IMR-90 (cell line): ENCODE results near the gene LRP5. TPM values are rescaled to one million over a fixed set of nuclear protein-coding genes. Genes with fewer than 3 reads are reported as not detected.

Experiments used
- ATAC-seq: fragments of 200-7000 bp; cut with Tn5 transposase; 2 replicates; pipeline ENCODE4 v1.9.1; 2020; ENCODE audit warnings: low read depth, mild to moderate bottlenecking, moderate library complexity
- BruUV-seq: library from RNA; stranded (reverse); fragments of 400-500 nt; replicated peaks from 2 replicates; lab custom pipeline; 2021; lab: Mats Ljungman, UMichigan
- CTCF ChIA-PET: fragments of 300-600 bp; formaldehyde crosslinking; extraction: SDS; loops from one replicate; lab custom pipeline; 2021; ENCODE audit warnings: antibody characterized with exemption; lab: Yijun Ruan, JAX
- POLR2A ChIA-PET: fragments of 300-600 bp; sonication (Branson Sonifier 250); formaldehyde crosslinking; loops from one replicate; lab custom pipeline; 2022; ENCODE audit warnings: antibody characterized with exemption; ENCODE audit not compliant: unreplicated experiment; lab: Charles Lee
- DNase-seq: peaks from one replicate; pipeline ENCODE4 v3.0.0; 2013
- H2AFZ ChIP-seq: replicated peaks from 2 replicates; pipeline ENCODE3; 2013; ENCODE audit warnings: low read length, mild to moderate bottlenecking; ENCODE audit not compliant: poor library complexity
- H2AK5ac ChIP-seq: 2 replicates; pipeline ENCODE4 v1.6.1; 2013; ENCODE audit warnings: low read depth, low read length, inconsistent platforms
- H2AK9ac ChIP-seq: replicated peaks from 2 replicates; pipeline ENCODE3; 2013; ENCODE audit warnings: mild to moderate bottlenecking, low read depth, low read length, moderate library complexity; ENCODE audit not compliant: poor library complexity
- H2BK120ac ChIP-seq: 2 replicates; pipeline ENCODE4 v1.6.1; 2013; ENCODE audit warnings: low read depth, low read length, inconsistent platforms
- H2BK15ac ChIP-seq: 3 replicates; pipeline ENCODE4 v1.6.1; 2013; ENCODE audit warnings: low read depth, low read length, inconsistent platforms
- H2BK20ac ChIP-seq: 2 replicates; pipeline ENCODE4 v1.6.1; 2013; ENCODE audit warnings: low read depth, mild to moderate bottlenecking, inconsistent platforms, low read length, moderate library complexity
- H2BK5ac ChIP-seq: 2 replicates; pipeline ENCODE4 v1.6.1; 2013; ENCODE audit warnings: mild to moderate bottlenecking, low read depth, low read length, inconsistent platforms; ENCODE audit not compliant: poor library complexity, severe bottlenecking
- H3K14ac ChIP-seq: replicated peaks from 2 replicates; pipeline ENCODE4 v1.6.1; 2013; ENCODE audit warnings: low read depth, low read length, inconsistent platforms
- H3K18ac ChIP-seq: 2 replicates; pipeline ENCODE4 v1.6.1; 2013; ENCODE audit warnings: low read depth, low read length, control low read depth
- H3K23ac ChIP-seq: 2 replicates; pipeline ENCODE4 v1.6.1; 2013; ENCODE audit warnings: low read depth, low read length, inconsistent platforms
- H3K27ac ChIP-seq: 2 replicates; pipeline ENCODE4 v1.5.1; 2013; ENCODE audit warnings: mild to moderate bottlenecking, control low read depth, low read length; ENCODE audit not compliant: insufficient read depth
- H3K27me3 ChIP-seq: 2 replicates; pipeline ENCODE4 v1.6.1; 2013; ENCODE audit warnings: low read length; ENCODE audit not compliant: control insufficient read depth, insufficient read depth
- H3K36me3 ChIP-seq: 2 replicates; pipeline ENCODE4 v1.6.1; 2013; ENCODE audit warnings: low read length, mixed read lengths; ENCODE audit not compliant: control insufficient read depth, insufficient read depth
- H3K4ac ChIP-seq: 2 replicates; pipeline ENCODE4 v1.6.1; 2013; ENCODE audit warnings: low read depth, low read length, inconsistent platforms
- H3K4me1 ChIP-seq: 2 replicates; pipeline ENCODE4 v1.6.1; 2013; ENCODE audit warnings: low read length, mixed read lengths; ENCODE audit not compliant: control insufficient read depth, insufficient read depth
- H3K4me2 ChIP-seq: 2 replicates; pipeline ENCODE4 v1.6.1; 2013; ENCODE audit warnings: low read depth, mild to moderate bottlenecking, control low read depth, low read length, moderate library complexity
- H3K4me3 ChIP-seq: 2 replicates; pipeline ENCODE4 v1.5.1; 2013; ENCODE audit warnings: low read depth, mild to moderate bottlenecking, control low read depth, low read length, moderate library complexity; ENCODE audit not compliant: insufficient read depth
- H3K56ac ChIP-seq: 2 replicates; pipeline ENCODE4 v1.6.1; 2013; ENCODE audit warnings: low read length, inconsistent platforms; ENCODE audit not compliant: insufficient read depth; ENCODE audit errors: extremely low read depth
- H3K79me1 ChIP-seq, 2 experiments: 2 replicates each; pipeline ENCODE4 v1.6.1; 2013; ENCODE audit warnings: low read length in 2 of 2, inconsistent platforms in 1 of 2, low read depth in 1 of 2
- H3K9ac ChIP-seq: 2 replicates; pipeline ENCODE4 v1.6.1; 2013; ENCODE audit warnings: low read depth, low read length, control low read depth
- H3K9me1 ChIP-seq: 2 replicates; pipeline ENCODE4 v1.6.1; 2013; ENCODE audit warnings: low read length, inconsistent platforms; ENCODE audit not compliant: insufficient read depth
- H3K9me3 ChIP-seq: 2 replicates; pipeline ENCODE4 v1.6.1; 2013; ENCODE audit warnings: low read length; ENCODE audit not compliant: control insufficient read depth, insufficient read depth
- H4K20me1 ChIP-seq: 2 replicates; pipeline ENCODE4 v1.6.1; 2013; ENCODE audit warnings: low read length, inconsistent platforms; ENCODE audit not compliant: insufficient read depth
- H4K5ac ChIP-seq: 2 replicates; pipeline ENCODE4 v1.6.1; 2013; ENCODE audit warnings: mild to moderate bottlenecking, low read depth, low read length, control low read depth
- H4K8ac ChIP-seq, 2 experiments: 2 replicates each; pipeline ENCODE4 v1.6.1; 2013; ENCODE audit warnings: low read depth in 2 of 2, low read length in 2 of 2, control low read depth in 1 of 2, inconsistent platforms in 1 of 2
- H4K91ac ChIP-seq: 2 replicates; pipeline ENCODE4 v1.6.1; 2013; ENCODE audit warnings: low read depth, low read length, inconsistent platforms; ENCODE audit not compliant: insufficient read depth
- CEBPB ChIP-seq: IDR thresholded peaks from 2 replicates; pipeline ENCODE4 v1.6.1; 2012; ENCODE audit warnings: low read depth, low read length, improper control_type of control experiment
- CTCF ChIP-seq: conservative IDR thresholded peaks from 2 replicates; pipeline ENCODE4 v1.5.1; 2012; ENCODE audit warnings: mild to moderate bottlenecking, low read depth, low read length, improper control_type of control experiment
- ELK1 ChIP-seq: fragments of 150-350 bp; IDR thresholded peaks from 2 replicates; pipeline ENCODE4 v1.6.1; 2016; ENCODE audit warnings: low read depth, mild to moderate bottlenecking, low read length, moderate library complexity, borderline replicate concordance
- FOS ChIP-seq: fragments of 150-350 bp; IDR thresholded peaks from 2 replicates; pipeline ENCODE4 v1.6.1; 2016; ENCODE audit warnings: low read depth, low read length
- MAZ ChIP-seq: IDR thresholded peaks from 2 replicates; pipeline ENCODE4 v1.6.1; 2012; ENCODE audit warnings: low read depth, mild to moderate bottlenecking, low read length, improper control_type of control experiment, moderate library complexity, borderline replicate concordance
- MXI1 ChIP-seq: IDR thresholded peaks from 2 replicates; pipeline ENCODE4 v1.6.1; 2012; ENCODE audit warnings: low read depth, mild to moderate bottlenecking, low read length, moderate library complexity, borderline replicate concordance
- RAD21 ChIP-seq: IDR thresholded peaks from 2 replicates; pipeline ENCODE4 v1.6.1; 2012; ENCODE audit warnings: low read length, improper control_type of control experiment
- RCOR1 ChIP-seq: IDR thresholded peaks from 2 replicates; pipeline ENCODE4 v1.6.1; 2012; ENCODE audit warnings: mild to moderate bottlenecking, low read length, improper control_type of control experiment; ENCODE audit not compliant: insufficient replicate concordance
- RFX5 ChIP-seq: IDR thresholded peaks from 2 replicates; pipeline ENCODE4 v1.8.0; 2012; ENCODE audit warnings: low read depth, mild to moderate bottlenecking, low read length, moderate library complexity
- SMC3 ChIP-seq: fragments of 150-350 bp; IDR thresholded peaks from 2 replicates; pipeline ENCODE4 v1.6.1; 2016; ENCODE audit warnings: low read depth, mild to moderate bottlenecking, antibody characterized with exemption, low read length, moderate library complexity
- WGBS, 2 experiments: methylation state at CpG; one replicate each; pipeline versions ENCODE4 v1.1.5 to v1.1.7; 2013; ENCODE audit warnings: missing lambda C conversion rate in 2 of 2; ENCODE audit not compliant: insufficient read length in 1 of 2; ENCODE audit errors: extremely low coverage in 2 of 2; 5-methylcytosine and 5-hydroxymethylcytosine counted together
- dilution Hi-C: fragments of 300-500 bp; cut with HindIII; formaldehyde crosslinking; loops from one replicate; pipeline ENCODE4 v1.14.3; 2018; ENCODE audit warnings: low sequenced_read_pairs; ENCODE audit not compliant: unreplicated experiment
- in situ Hi-C: fragments of 300-500 bp; cut with MboI; formaldehyde crosslinking; loops from 3 replicates; pipeline ENCODE4 v1.14.3; 2019; ENCODE audit warnings: low sequenced_read_pairs, inconsistent platforms, mixed read lengths
- intact Hi-C: fragments of 100-400 bp; cut with micrococcal nuclease; formaldehyde crosslinking; loops from 2 replicates; pipeline ENCODE4 v1.10.0; 2022
- polyA plus RNA-seq, 3 experiments: library from polyadenylated mRNA; depleted of rRNA; stranded (reverse); fragments of >200 nt; gene quantifications; 2 replicates each; pipeline ENCODE4 v1.2.3, GENCODE V29; 2012; ENCODE audit warnings: low replicate concordance in 1 of 3
- total RNA-seq: library from RNA; depleted of rRNA; stranded (reverse); fragments of >200 nt; gene quantifications from 2 replicates; pipeline ENCODE4 v1.2.3, GENCODE V29; 2012

Gene LRP5
- total and polyA plus RNA-seq, 2 of the 4 experiments (the other 2 are of a cell fraction), result 10.4 to 15.0 TPM

- H3K79me1 ChIP-seq, result peaks cover 35 to 67% of the 10 kb centered on the region in 2 experiments
- intact Hi-C loops, result no loop called here
Observed at GRCh38 chr11:68325183-68325906, 13.0 kb downstream of the LRP5 start.

More at GRCh38 chr11:68325183-68325906, 13.0 kb downstream of the LRP5 start:
- no peak overlapping the region for H2AFZ ChIP-seq
- no peak overlapping the region for H4K91ac ChIP-seq
- CTCF ChIA-PET, result no interaction called here
- peaks cover 14% of the 10 kb centered on the region for H3K9me1 ChIP-seq
- H3K14ac ChIP-seq, result no peak overlapping the region
- dilution Hi-C loops (no loop called here), in situ Hi-C loops (no loop called here)
- H2AK9ac ChIP-seq, result no peak overlapping the region
- BruUV-seq, result no TSS peak
- ATAC-seq (no peak), DNase-seq (no peak)
- no peak overlapping the region for H2BK20ac ChIP-seq
- no peaks in the 10 kb centered on the region for H3K27me3 ChIP-seq
- no peak overlapping the region for H2BK120ac ChIP-seq
- 87% methylated on average over 14 of the region's 18 CpGs; no CpG with 5 or more reads in 1 of the 2 experiments for WGBS, 2 experiments
- H3K9me3 ChIP-seq, result no peaks in the 10 kb centered on the region
- peaks cover 77% of the 10 kb centered on the region for H4K20me1 ChIP-seq
- H3K9ac ChIP-seq, result no peak overlapping the region
- H3K4ac ChIP-seq, result no peak overlapping the region
- H2AK5ac ChIP-seq, result no peak overlapping the region
- no peak overlapping the region for H3K23ac ChIP-seq
- no peak overlapping the region for H2BK15ac ChIP-seq
- no peak for TF ChIP-seq MXI1
- no peak for TF ChIP-seq RFX5
- TF ChIP-seq SMC3, result no peak
- TF ChIP-seq CTCF, result no peak
- TF ChIP-seq RAD21, result no peak
- no peak for TF ChIP-seq ELK1
- no peak for TF ChIP-seq CEBPB
- no peak for TF ChIP-seq FOS
- TF ChIP-seq RCOR1, result no peak
- TF ChIP-seq MAZ, result no peak
- H2BK5ac ChIP-seq, result no peak overlapping the region
- no peak overlapping the region for H4K8ac ChIP-seq
- H3K56ac ChIP-seq, result no peak overlapping the region
- 0 out of 2 replicates have a peak, but pooled peaks cover 1% of the 10 kb centered on the region for H3K36me3 ChIP-seq
- H3K27ac ChIP-seq, result no peak overlapping the region
- no peak overlapping the region for H3K18ac ChIP-seq
- H4K5ac ChIP-seq, result no peak overlapping the region
- no peak overlapping the region for H3K4me2 ChIP-seq
- H3K4me1 ChIP-seq, result peaks cover 10% of the 10 kb centered on the region; the same call in 1 of the 2 replicates
- H3K4me3 ChIP-seq, result no peak overlapping the region
- POLR2A ChIA-PET, result no interaction called here
